A549 (cell line): ENCODE results near the gene SLC6A18. TPM values are rescaled to one million over a fixed set of nuclear protein-coding genes. Genes with fewer than 3 reads are reported as not detected.

Experiments
- ATAC-seq, 2 experiments: fragments of 200-7000 bp in 1 of 2; fragments of >200 bp in 1 of 2; cut with Nextera tagmentation in 1 of 2; cut with Tn5 transposase in 1 of 2; 3 replicates each; pipeline versions ENCODE4 v1.8.0 to v1.9.1; 2018 to 2020; ENCODE audit warnings: mild to moderate bottlenecking in 1 of 2, moderate library complexity in 1 of 2
- CTCF ChIA-PET: fragments of 300-600 bp; sonication (Branson Sonifier 250); formaldehyde crosslinking; extraction: SDS; loops from one replicate; lab custom pipeline; 2021; ENCODE audit warnings: antibody characterized with exemption, inconsistent platforms; lab: Yijun Ruan, JAX
- POLR2A ChIA-PET: fragments of 350-600 bp; formaldehyde crosslinking; extraction: SDS; loops from one replicate; lab custom pipeline; 2021; ENCODE audit warnings: antibody characterized with exemption, inconsistent platforms; lab: Yijun Ruan, JAX
- DNase-seq, 2 experiments: peaks; one replicate each; pipeline versions ENCODE4 v3.0.0 to v3.0.0-alpha.2; 2011 to 2016; ENCODE audit warnings: low read depth in 1 of 2, low spot score in 1 of 2
- FAIRE-seq: peaks from 2 replicates; lab custom pipeline; 2011; peaks lifted over from hg19 to GRCh38; lab: Jason Lieb, UNC
- H3K27ac ChIP-seq, 2 experiments: fragments of >200 bp; sonication (Bioruptor Twin); formaldehyde crosslinking; 3 replicates each; pipeline ENCODE4 v1.5.1; 2016 to 2017
- H3K4me1 ChIP-seq: fragments of >200 bp; sonication (Bioruptor Twin); formaldehyde crosslinking; 3 replicates; pipeline ENCODE4 v1.6.1; 2016
- H3K4me2 ChIP-seq: fragments of >200 bp; sonication (Bioruptor Twin); formaldehyde crosslinking; 3 replicates; pipeline ENCODE4 v1.6.1; 2016
- H3K4me3 ChIP-seq: fragments of >200 bp; sonication (Bioruptor Twin); formaldehyde crosslinking; 3 replicates; pipeline ENCODE4 v1.5.1; 2016
- H3K9me3 ChIP-seq: fragments of >200 bp; sonication (Bioruptor Twin); formaldehyde crosslinking; 3 replicates; pipeline ENCODE4 v1.6.1; 2016
- CBX2 ChIP-seq: fragments of 200-600 bp; sonication (generic); IDR thresholded peaks from 2 replicates; pipeline ENCODE4 v1.6.1; 2016; ENCODE audit warnings: low read depth, mild to moderate bottlenecking, borderline replicate concordance
- CHD2 ChIP-seq: fragments of 150-350 bp; IDR thresholded peaks from 2 replicates; pipeline ENCODE4 v1.6.1; 2014; ENCODE audit warnings: low read length; ENCODE audit not compliant: partially characterized antibody
- CHD4 ChIP-seq: fragments of 200-600 bp; sonication (generic); IDR thresholded peaks from 2 replicates; pipeline ENCODE4 v1.6.1; 2016; ENCODE audit warnings: antibody characterized with exemption, mild to moderate bottlenecking, borderline replicate concordance
- CTCF ChIP-seq: fragments of >200 bp; sonication (Bioruptor Twin); formaldehyde crosslinking; IDR thresholded peaks from 3 replicates; pipeline ENCODE4 v1.5.1; 2016
- EHMT2 ChIP-seq: fragments of 200-600 bp; sonication (generic); IDR thresholded peaks from 2 replicates; pipeline ENCODE4 v1.6.1; 2016; ENCODE audit warnings: antibody characterized with exemption, low read depth, mild to moderate bottlenecking, moderate library complexity
- ELK1 ChIP-seq: fragments of 150-350 bp; IDR thresholded peaks from 2 replicates; pipeline ENCODE4 v1.6.1; 2014; ENCODE audit warnings: low read depth, mild to moderate bottlenecking, low read length
- EP300 ChIP-seq, 2 experiments: fragments of >200 bp; sonication (Bioruptor Twin); formaldehyde crosslinking; IDR thresholded peaks; 2 replicates in 1 of 2; 3 replicates in 1 of 2; pipeline ENCODE4 v1.6.1; 2016 to 2017
- FOSB ChIP-seq: fragments of 250-450 bp; sonication (Bioruptor Pico); IDR thresholded peaks from 2 replicates; pipeline ENCODE4 v1.5.0; 2020; ENCODE audit warnings: mild to moderate bottlenecking, moderate library complexity
- HEYL ChIP-seq: fragments of 250-450 bp; sonication (Bioruptor Pico); IDR thresholded peaks from 2 replicates; pipeline ENCODE4 v1.8.0; 2021; ENCODE audit warnings: mild to moderate bottlenecking, moderate library complexity
- HOXA7 ChIP-seq: fragments of 250-450 bp; sonication (Bioruptor Pico); IDR thresholded peaks from 2 replicates; pipeline ENCODE4 v1.5.0; 2020; ENCODE audit warnings: mild to moderate bottlenecking, moderate library complexity
- JUN ChIP-seq, 2 experiments: fragments of >200 bp; sonication (Bioruptor Twin); formaldehyde crosslinking; IDR thresholded peaks; 2 replicates in 1 of 2; 3 replicates in 1 of 2; pipeline ENCODE4 v1.6.1; 2016 to 2017
- KDM1A ChIP-seq: fragments of 200-600 bp; sonication (generic); IDR thresholded peaks from 2 replicates; pipeline ENCODE4 v1.6.1; 2016; ENCODE audit warnings: low read depth, mild to moderate bottlenecking
- KDM5A ChIP-seq: fragments of 200-600 bp; sonication (generic); IDR thresholded peaks from 2 replicates; pipeline ENCODE4 v1.6.1; 2016; ENCODE audit warnings: antibody characterized with exemption, mild to moderate bottlenecking
- MAX ChIP-seq: IDR thresholded peaks from 2 replicates; pipeline ENCODE4 v1.6.1; 2012
- MAZ ChIP-seq: fragments of 150-350 bp; IDR thresholded peaks from 2 replicates; pipeline ENCODE4 v1.6.1; 2014; ENCODE audit warnings: antibody characterized with exemption, low read depth, low read length, borderline replicate concordance
- PHF8 ChIP-seq: fragments of 200-600 bp; sonication (generic); IDR thresholded peaks from 2 replicates; pipeline ENCODE4 v1.6.1; 2016; ENCODE audit warnings: low read depth, mild to moderate bottlenecking, antibody characterized with exemption, moderate library complexity, borderline replicate concordance
- POLR2A ChIP-seq: IDR thresholded peaks from 2 replicates; pipeline ENCODE4 v1.6.1; 2012; ENCODE audit warnings: mild to moderate bottlenecking, low read length
- POLR2AphosphoS2 ChIP-seq: conservative IDR thresholded peaks from 2 replicates; pipeline ENCODE4 v1.6.1; 2012; ENCODE audit warnings: low read length, improper control_type of control experiment, inconsistent platforms
- RAD21 ChIP-seq, 2 experiments: fragments of >200 bp in 1 of 2; sonication (Bioruptor Twin) in 1 of 2; formaldehyde crosslinking in 1 of 2; IDR thresholded peaks in 1 of 2; conservative IDR thresholded peaks in 1 of 2; 2 replicates in 1 of 2; 3 replicates in 1 of 2; pipeline ENCODE4 v1.6.1; 2012 to 2018; ENCODE audit warnings: inconsistent platforms in 1 of 2
- RARB ChIP-seq: fragments of 250-450 bp; sonication (Bioruptor Pico); IDR thresholded peaks from 2 replicates; pipeline ENCODE4 v1.8.0; 2021; ENCODE audit warnings: mild to moderate bottlenecking, moderate library complexity
- RCOR1 ChIP-seq: fragments of 150-350 bp; IDR thresholded peaks from 2 replicates; pipeline ENCODE4 v1.6.1; 2014; ENCODE audit warnings: antibody characterized with exemption, low read length, low read depth
- REST ChIP-seq: fragments of 200-600 bp; sonication (generic); IDR thresholded peaks from 2 replicates; pipeline ENCODE4 v1.6.1; 2016; ENCODE audit warnings: antibody characterized with exemption, mild to moderate bottlenecking, moderate library complexity
- TP53 ChIP-seq: fragments of 250-450 bp; sonication (Bioruptor Pico); IDR thresholded peaks from 2 replicates; pipeline ENCODE4 v1.5.0; 2021; ENCODE audit warnings: mild to moderate bottlenecking, moderate library complexity
- ZFP36 ChIP-seq: fragments of 450-650 bp; IDR thresholded peaks from 2 replicates; pipeline ENCODE4 v1.6.1; 2014; ENCODE audit warnings: borderline replicate concordance; ENCODE audit not compliant: partially characterized antibody
- ZNF302 ChIP-seq: fragments of 250-450 bp; sonication (Bioruptor Pico); IDR thresholded peaks from 2 replicates; pipeline ENCODE4 v1.9.0; 2021; ENCODE audit warnings: inconsistent platforms, mild to moderate bottlenecking, moderate library complexity
- WGBS: methylation state at CpG from one replicate; pipeline ENCODE4 v1.1.6; 2017; ENCODE audit errors: missing lambda C conversion rate; 5-methylcytosine and 5-hydroxymethylcytosine counted together
- polyA plus RNA-seq, 4 experiments: library from polyadenylated mRNA; depleted of rRNA in 3 of 4; stranded (reverse); fragments of >200 nt; fragmentation: RNase III in 1 of 4; extraction: RNeasy Plus Mini Kit Qiagen cat#74134 plus additional on column Dnase treatment in 1 of 4; gene quantifications; 2 replicates in 3 of 4; 3 replicates in 1 of 4; pipeline ENCODE4 v1.2.3, GENCODE V29; 2011 to 2017
- TF ChIP-seq, protein P1 (sequence below): IDR thresholded peaks from 2 replicates; pipeline ENCODE4 v1.6.1; 2012

SLC6A18 gene
- polyA plus RNA-seq, 2 of the 4 experiments (the other 2 are of a cell fraction), result not detected

DNA sequence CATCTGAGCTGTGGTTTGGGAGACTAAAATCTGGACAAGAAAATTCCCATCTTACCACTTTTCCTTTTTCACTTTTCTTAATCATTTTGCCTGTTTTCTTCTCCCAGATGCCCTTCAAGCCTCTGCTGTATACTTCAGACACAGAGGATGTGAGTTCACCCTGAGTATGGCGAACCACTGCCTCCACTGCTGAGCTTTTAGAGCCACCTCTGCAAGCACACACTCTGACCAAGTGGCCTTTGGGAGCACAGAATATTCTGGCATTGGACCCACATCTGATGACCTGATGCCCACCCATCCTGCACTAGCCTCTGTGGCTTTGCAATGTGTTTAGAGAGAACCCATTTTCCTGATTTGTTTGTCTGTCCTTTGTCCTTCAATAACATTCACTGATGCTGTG, 37.2 kb downstream of the SLC6A18 start:
- no peak overlapping the region for H3K4me2 ChIP-seq
- no peak for DNase-seq
- POLR2A ChIA-PET, result no interaction called here
- WGBS, result 83% methylated on average over 1 of the region's 1 CpG
- H3K9me3 ChIP-seq, result no peaks in the 10 kb centered on the region
- no peak for FAIRE-seq
- ATAC-seq, result no peak
- TF ChIP-seq RARB (CRISPR knock-in tag) (no peak), REST (no peak), ZFP36 (no peak), ZNF302 (no peak), KDM1A (no peak), JUN (IDR thresholded peaks at IDR 0.05) (no peak), POLR2AphosphoS2 (no peak), MAX (no peak), TP53 (CRISPR knock-in tag) (no peak), RAD21 (conservative IDR thresholded peaks at IDR 0.05 in 1 of 2, IDR thresholded peaks at IDR 0.05 in 1 of 2) (no peak), RCOR1 (no peak)
- TF ChIP-seq, protein P1, sequence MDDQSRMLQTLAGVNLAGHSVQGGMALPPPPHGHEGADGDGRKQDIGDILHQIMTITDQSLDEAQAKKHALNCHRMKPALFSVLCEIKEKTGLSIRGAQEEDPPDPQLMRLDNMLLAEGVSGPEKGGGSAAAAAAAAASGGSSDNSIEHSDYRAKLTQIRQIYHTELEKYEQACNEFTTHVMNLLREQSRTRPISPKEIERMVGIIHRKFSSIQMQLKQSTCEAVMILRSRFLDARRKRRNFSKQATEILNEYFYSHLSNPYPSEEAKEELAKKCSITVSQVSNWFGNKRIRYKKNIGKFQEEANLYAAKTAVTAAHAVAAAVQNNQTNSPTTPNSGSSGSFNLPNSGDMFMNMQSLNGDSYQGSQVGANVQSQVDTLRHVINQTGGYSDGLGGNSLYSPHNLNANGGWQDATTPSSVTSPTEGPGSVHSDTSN, result no peak
- TF ChIP-seq, all 56 proteins: peak for 0
- no peak overlapping the region for H3K27ac ChIP-seq
- no peak overlapping the region for H3K4me3 ChIP-seq
- CTCF ChIA-PET, result interaction anchor here (1.0 kb wide), 1 partner anchor 42 kb away, joined by 4 read pairs; no protein-coding TSS in a partner anchor
- H3K4me1 ChIP-seq, result no peaks in the 10 kb centered on the region

DNA sequence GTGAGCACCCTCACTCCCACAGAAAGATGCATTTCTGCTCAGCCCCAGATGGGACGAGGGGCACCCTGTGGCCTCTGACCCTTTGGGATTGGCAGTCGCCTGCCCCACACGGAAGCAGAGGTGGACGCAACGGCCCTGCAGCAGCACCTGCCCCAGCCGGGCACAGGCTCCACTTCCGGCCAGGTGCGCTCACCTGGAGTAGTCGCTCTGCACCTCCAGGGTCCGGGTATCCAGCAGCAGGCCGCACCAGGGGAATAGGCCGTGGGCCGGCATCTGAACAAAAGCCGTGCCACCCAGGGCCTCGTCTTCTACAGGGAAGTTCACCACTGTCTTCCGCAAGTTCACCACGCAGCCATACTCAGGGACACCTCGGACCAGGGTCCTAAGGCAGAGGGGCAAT, 39.0 kb downstream of the SLC6A18 start:
- ChIA-PET POLR2A (no interaction called here), CTCF (no interaction called here)
- Histone ChIP-seq H3K27ac (no peak overlapping the region), H3K4me2 (no peak overlapping the region), H3K9me3 (no peaks in the 10 kb centered on the region), H3K4me1 (no peaks in the 10 kb centered on the region), H3K4me3 (no peak overlapping the region)
- ATAC-seq (no peak), DNase-seq (no peak), FAIRE-seq (no peak)
- no peak for TF ChIP-seq KDM5A
- no peak for TF ChIP-seq CTCF
- no peak for TF ChIP-seq POLR2A
- no peak for TF ChIP-seq FOSB (CRISPR knock-in tag)
- TF ChIP-seq JUN (IDR thresholded peaks at IDR 0.05), result no peak
- TF ChIP-seq CHD2, result no peak
- WGBS, result 88% methylated on average over 13 of the region's 18 CpGs

DNA sequence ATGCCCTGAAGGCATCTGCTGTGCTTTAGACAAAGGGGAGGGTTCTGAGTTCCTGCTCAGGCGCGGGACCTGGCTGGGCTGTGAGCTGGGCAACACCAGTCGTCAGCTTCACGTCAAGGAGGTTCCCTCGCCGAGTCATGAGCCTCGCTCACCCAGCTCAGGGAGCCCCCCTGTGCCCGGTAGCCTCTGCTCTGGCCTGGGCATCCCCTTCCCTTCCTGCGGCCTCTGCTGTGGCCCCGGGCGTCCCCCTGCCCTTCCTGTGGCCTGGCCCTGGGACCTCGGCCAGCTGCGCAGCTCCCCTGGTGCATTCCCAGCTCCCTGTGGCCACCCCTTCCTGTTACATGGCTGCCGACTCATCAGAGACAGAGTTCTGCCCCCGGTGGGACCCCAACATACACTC, 39.8 kb downstream of the SLC6A18 start:
- Histone ChIP-seq H3K4me1 (no peaks in the 10 kb centered on the region), H3K9me3 (no peaks in the 10 kb centered on the region), H3K4me2 (no peak overlapping the region), H3K27ac (no peak overlapping the region), H3K4me3 (no peak overlapping the region)
- no peak for FAIRE-seq
- POLR2A ChIA-PET, result no interaction called here
- no peak for DNase-seq
- ATAC-seq, result no peak
- WGBS, result 87% methylated on average over 13 of the region's 15 CpGs
- TF ChIP-seq HOXA7 (CRISPR knock-in tag) (no peak), ZNF302 (no peak), KDM5A (no peak), CBX2 (no peak), ELK1 (no peak), EHMT2 (no peak), FOSB (CRISPR knock-in tag) (no peak), EP300 (IDR thresholded peaks at IDR 0.05) (no peak), CHD4 (no peak), RCOR1 (no peak), PHF8 (no peak), HEYL (no peak), CHD2 (no peak), JUN (IDR thresholded peaks at IDR 0.05) (no peak), MAZ (no peak)
- CTCF ChIA-PET, result interaction anchor here (1.2 kb wide), 1 partner anchor 57 kb away, joined by 4 read pairs; no protein-coding TSS in a partner anchor
